H1 (cell line): ENCODE data around the gene TANC1.

Source experiments
- CTCF ChIP-seq, 3 experiments: IDR thresholded peaks; 1 replicate in 2 of 3; 2 replicates in 1 of 3; pipeline versions ENCODE4 v1.5.1 to v1.6.1; 2011; ENCODE audit warnings: low read length in 3 of 3, mild to moderate bottlenecking in 3 of 3, inconsistent platforms in 2 of 3, low read depth in 1 of 3, moderate library complexity in 1 of 3; ENCODE audit not compliant: insufficient read depth in 1 of 3; ENCODE audit errors: control extremely low read depth in 1 of 3
- EGR1 ChIP-seq: IDR thresholded peaks from 2 replicates; pipeline ENCODE4 v1.6.1; 2011; ENCODE audit warnings: low read depth, low read length, borderline replicate concordance
- EP300 ChIP-seq, 2 experiments: IDR thresholded peaks; 1 replicate in 1 of 2; 2 replicates in 1 of 2; pipeline ENCODE4 v1.6.1; 2011 to 2012; ENCODE audit warnings: low read depth in 2 of 2, low read length in 2 of 2, mild to moderate bottlenecking in 2 of 2, borderline replicate concordance in 1 of 2, inconsistent platforms in 1 of 2, moderate library complexity in 1 of 2
- HDAC2 ChIP-seq, 2 experiments: fragments of 300-600 bp in 1 of 2; sonication (generic) in 1 of 2; IDR thresholded peaks; 2 replicates each; pipeline ENCODE4 v1.6.1; 2011 to 2012; ENCODE audit warnings: low read depth in 2 of 2, low read length in 2 of 2, mild to moderate bottlenecking in 2 of 2, moderate library complexity in 2 of 2, borderline replicate concordance in 1 of 2, inconsistent platforms in 1 of 2
- POLR2AphosphoS5 ChIP-seq: IDR thresholded peaks from 2 replicates; pipeline ENCODE4 v1.6.1; 2011; ENCODE audit warnings: low read depth, low read length

GRCh38 chr2:159108181-159108893, 139.9 kb downstream of the TANC1 start:
- TF ChIP-seq CTCF (IDR thresholded peaks at IDR 0.05; ENCODE audit: control extremely low read depth in 1 of 3, insufficient read depth in 1 of 3, low read depth in 1 of 3, low read length in 3 of 3) (no peak), POLR2AphosphoS5 (no peak), EP300 (IDR thresholded peaks at IDR 0.05; ENCODE audit: borderline replicate concordance in 1 of 2, low read depth in 2 of 2, low read length in 2 of 2) (no peak), HDAC2 (IDR thresholded peaks at IDR 0.05; ENCODE audit: borderline replicate concordance in 1 of 2, low read depth in 2 of 2, low read length in 2 of 2) (no peak), EGR1 (no peak)
